ENCODE measurements around the gene PTPRG.

GRCh38 chr3:62249484-62249776 is 688.1 kb downstream of the PTPRG start:
- no peak for TF ChIP-seq CTCF (conservative IDR thresholded peaks at IDR 0.05; ENCODE audit: low read depth in 2 of 2)
- TF ChIP-seq EZH2 (IDR thresholded peaks at IDR 0.05; ENCODE audit: low read depth, unreplicated experiment) = no peak
- TF ChIP-seq ETS1 (IDR thresholded peaks at IDR 0.05) = no peak
- TF ChIP-seq JUNB (IDR thresholded peaks at IDR 0.05; ENCODE audit: unreplicated experiment) = no peak
- no peak for TF ChIP-seq POLR2AphosphoS5 (IDR thresholded peaks at IDR 0.05; ENCODE audit: low read depth)
- TF ChIP-seq EZH2phosphoT487 (IDR thresholded peaks at IDR 0.05; ENCODE audit: unreplicated experiment) = no peak
- no peak for TF ChIP-seq REST (IDR thresholded peaks at IDR 0.05; ENCODE audit: unreplicated experiment)
- no peak for TF ChIP-seq CREB1 (CRISPR knock-in tag; IDR thresholded peaks at IDR 0.05; ENCODE audit: low read depth)
- TF ChIP-seq ZNF114 (CRISPR knock-in tag; IDR thresholded peaks at IDR 0.05) = no peak
- TF ChIP-seq NANOG (IDR thresholded peaks at IDR 0.05; ENCODE audit: borderline replicate concordance) = no peak
- no peak for TF ChIP-seq STAT1 (IDR thresholded peaks at IDR 0.05; ENCODE audit: unreplicated experiment)
- TF ChIP-seq, protein P1, sequence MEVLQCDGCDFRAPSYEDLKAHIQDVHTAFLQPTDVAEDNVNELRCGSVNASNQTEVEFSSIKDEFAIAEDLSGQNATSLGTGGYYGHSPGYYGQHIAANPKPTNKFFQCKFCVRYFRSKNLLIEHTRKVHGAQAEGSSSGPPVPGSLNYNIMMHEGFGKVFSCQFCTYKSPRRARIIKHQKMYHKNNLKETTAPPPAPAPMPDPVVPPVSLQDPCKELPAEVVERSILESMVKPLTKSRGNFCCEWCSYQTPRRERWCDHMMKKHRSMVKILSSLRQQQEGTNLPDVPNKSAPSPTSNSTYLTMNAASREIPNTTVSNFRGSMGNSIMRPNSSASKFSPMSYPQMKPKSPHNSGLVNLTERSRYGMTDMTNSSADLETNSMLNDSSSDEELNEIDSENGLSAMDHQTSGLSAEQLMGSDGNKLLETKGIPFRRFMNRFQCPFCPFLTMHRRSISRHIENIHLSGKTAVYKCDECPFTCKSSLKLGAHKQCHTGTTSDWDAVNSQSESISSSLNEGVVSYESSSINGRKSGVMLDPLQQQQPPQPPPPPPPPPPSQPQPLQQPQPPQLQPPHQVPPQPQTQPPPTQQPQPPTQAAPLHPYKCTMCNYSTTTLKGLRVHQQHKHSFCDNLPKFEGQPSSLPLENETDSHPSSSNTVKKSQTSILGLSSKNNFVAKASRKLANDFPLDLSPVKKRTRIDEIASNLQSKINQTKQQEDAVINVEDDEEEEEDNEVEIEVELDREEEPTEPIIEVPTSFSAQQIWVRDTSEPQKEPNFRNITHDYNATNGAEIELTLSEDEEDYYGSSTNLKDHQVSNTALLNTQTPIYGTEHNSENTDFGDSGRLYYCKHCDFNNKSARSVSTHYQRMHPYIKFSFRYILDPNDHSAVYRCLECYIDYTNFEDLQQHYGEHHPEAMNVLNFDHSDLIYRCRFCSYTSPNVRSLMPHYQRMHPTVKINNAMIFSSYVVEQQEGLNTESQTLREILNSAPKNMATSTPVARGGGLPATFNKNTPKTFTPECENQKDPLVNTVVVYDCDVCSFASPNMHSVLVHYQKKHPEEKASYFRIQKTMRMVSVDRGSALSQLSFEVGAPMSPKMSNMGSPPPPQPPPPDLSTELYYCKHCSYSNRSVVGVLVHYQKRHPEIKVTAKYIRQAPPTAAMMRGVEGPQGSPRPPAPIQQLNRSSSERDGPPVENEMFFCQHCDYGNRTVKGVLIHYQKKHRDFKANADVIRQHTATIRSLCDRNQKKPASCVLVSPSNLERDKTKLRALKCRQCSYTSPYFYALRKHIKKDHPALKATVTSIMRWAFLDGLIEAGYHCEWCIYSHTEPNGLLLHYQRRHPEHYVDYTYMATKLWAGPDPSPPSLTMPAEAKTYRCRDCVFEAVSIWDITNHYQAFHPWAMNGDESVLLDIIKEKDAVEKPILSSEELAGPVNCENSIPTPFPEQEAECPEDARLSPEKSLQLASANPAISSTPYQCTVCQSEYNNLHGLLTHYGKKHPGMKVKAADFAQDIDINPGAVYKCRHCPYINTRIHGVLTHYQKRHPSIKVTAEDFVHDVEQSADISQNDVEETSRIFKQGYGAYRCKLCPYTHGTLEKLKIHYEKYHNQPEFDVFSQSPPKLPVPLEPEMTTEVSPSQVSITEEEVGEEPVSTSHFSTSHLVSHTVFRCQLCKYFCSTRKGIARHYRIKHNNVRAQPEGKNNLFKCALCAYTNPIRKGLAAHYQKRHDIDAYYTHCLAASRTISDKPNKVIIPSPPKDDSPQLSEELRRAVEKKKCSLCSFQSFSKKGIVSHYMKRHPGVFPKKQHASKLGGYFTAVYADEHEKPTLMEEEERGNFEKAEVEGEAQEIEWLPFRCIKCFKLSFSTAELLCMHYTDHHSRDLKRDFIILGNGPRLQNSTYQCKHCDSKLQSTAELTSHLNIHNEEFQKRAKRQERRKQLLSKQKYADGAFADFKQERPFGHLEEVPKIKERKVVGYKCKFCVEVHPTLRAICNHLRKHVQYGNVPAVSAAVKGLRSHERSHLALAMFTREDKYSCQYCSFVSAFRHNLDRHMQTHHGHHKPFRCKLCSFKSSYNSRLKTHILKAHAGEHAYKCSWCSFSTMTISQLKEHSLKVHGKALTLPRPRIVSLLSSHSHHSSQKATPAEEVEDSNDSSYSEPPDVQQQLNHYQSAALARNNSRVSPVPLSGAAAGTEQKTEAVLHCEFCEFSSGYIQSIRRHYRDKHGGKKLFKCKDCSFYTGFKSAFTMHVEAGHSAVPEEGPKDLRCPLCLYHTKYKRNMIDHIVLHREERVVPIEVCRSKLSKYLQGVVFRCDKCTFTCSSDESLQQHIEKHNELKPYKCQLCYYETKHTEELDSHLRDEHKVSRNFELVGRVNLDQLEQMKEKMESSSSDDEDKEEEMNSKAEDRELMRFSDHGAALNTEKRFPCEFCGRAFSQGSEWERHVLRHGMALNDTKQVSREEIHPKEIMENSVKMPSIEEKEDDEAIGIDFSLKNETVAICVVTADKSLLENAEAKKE (CRISPR knock-in tag; IDR thresholded peaks at IDR 0.05) = no peak
- no peak for TF ChIP-seq ZNF331 (CRISPR knock-in tag; IDR thresholded peaks at IDR 0.05; ENCODE audit: low read depth)

Measured in GM23338 (cell line).